Measurements from ENCODE around the gene BLM.
"Not testable (repeated sequence)": the region's sequence is repeated elsewhere in the genome, so short reads cannot be mapped to it uniquely, and the experiment has no call there.

The BLM gene

DNA sequence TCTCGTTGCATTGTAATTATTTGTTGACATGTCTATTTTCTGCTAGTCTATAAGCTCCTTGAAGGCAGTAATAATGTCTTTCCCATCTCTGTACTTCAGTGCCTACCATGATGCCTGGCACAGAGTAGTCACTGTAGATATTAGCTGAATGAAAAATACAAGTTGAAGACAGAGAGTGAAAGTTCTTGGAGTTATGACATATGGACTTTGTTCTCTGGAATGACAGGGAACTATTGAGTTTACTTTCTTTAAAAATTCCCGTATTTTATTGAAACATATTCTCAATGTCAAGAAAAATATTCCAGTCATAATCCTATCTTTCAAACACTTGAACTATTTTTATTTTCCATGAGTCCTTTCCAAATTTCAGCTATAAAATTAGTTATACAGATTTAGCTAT is 3.0 kb downstream of the BLM start:
- H3K4me3 ChIP-seq (ENCODE audit: low read depth, low read length), result peak overlapping the region; percentile 19
- no peak for DNase-seq (ENCODE audit: low read depth)
- no peak for TF ChIP-seq MAX (IDR thresholded peaks at IDR 0.05; ENCODE audit: low read depth, low read length)
- no peak for TF ChIP-seq POLR2A (IDR thresholded peaks at IDR 0.05; ENCODE audit: extremely low read depth, insufficient read length)
- TF ChIP-seq MYC (IDR thresholded peaks at IDR 0.05; ENCODE audit: low read depth, low read length), result no peak
- no peak for TF ChIP-seq CTCF (IDR thresholded peaks at IDR 0.05; ENCODE audit: low read depth, low read length)

DNA sequence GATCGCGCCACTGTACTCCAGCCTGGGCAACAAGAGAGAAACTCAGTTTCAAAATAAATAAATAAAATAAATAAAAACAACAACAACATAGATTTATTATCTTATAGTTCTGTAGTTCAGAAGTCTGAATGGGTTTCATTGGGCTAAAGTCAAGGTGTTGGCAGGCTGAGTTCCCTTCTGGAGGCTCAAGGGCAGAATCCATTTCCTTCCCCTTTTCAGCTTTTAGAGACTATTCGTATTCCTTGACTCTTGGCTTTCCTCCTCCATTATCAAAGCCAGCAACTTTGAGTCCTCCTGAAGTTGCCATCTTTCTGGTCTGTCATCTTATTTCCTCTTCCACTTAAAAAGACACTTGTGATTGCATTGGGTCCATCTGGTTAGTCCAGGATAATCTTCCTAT is 12.1 kb downstream of the BLM start:
- peak; percentile 46 for DNase-seq (ENCODE audit: low read depth)
- no peak for TF ChIP-seq POLR2A (IDR thresholded peaks at IDR 0.05; ENCODE audit: extremely low read depth, insufficient read length)
- no peak for TF ChIP-seq MAX (IDR thresholded peaks at IDR 0.05; ENCODE audit: low read depth, low read length)
- no peak for TF ChIP-seq MYC (IDR thresholded peaks at IDR 0.05; ENCODE audit: low read depth, low read length)
- TF ChIP-seq CTCF (IDR thresholded peaks at IDR 0.05; ENCODE audit: low read depth, low read length), result no peak
- no peak overlapping the region for H3K4me3 ChIP-seq (ENCODE audit: low read depth, low read length)

GRCh38 chr15:90730290-90730689 is 13.1 kb downstream of the BLM start:
- TF ChIP-seq MAX (IDR thresholded peaks at IDR 0.05; ENCODE audit: low read depth, low read length), result no peak
- TF ChIP-seq POLR2A (IDR thresholded peaks at IDR 0.05; ENCODE audit: extremely low read depth, insufficient read length), result no peak
- no peak for TF ChIP-seq CTCF (IDR thresholded peaks at IDR 0.05; ENCODE audit: low read depth, low read length)
- no peak for TF ChIP-seq MYC (IDR thresholded peaks at IDR 0.05; ENCODE audit: low read depth, low read length)
- no peak for DNase-seq (ENCODE audit: low read depth)
- no peak overlapping the region for H3K4me3 ChIP-seq (ENCODE audit: low read depth, low read length)

GRCh38 chr15:90735923-90736322 is 18.8 kb downstream of the BLM start:
- peak; percentile 21 for DNase-seq (ENCODE audit: low read depth)
- no peak for TF ChIP-seq MYC (IDR thresholded peaks at IDR 0.05; ENCODE audit: low read depth, low read length)
- no peak for TF ChIP-seq POLR2A (IDR thresholded peaks at IDR 0.05; ENCODE audit: extremely low read depth, insufficient read length)
- TF ChIP-seq CTCF (IDR thresholded peaks at IDR 0.05; ENCODE audit: low read depth, low read length), result no peak
- TF ChIP-seq MAX (IDR thresholded peaks at IDR 0.05; ENCODE audit: low read depth, low read length), result no peak

GRCh38 chr15:90740545-90740944 is 23.4 kb downstream of the BLM start:
- not testable (repeated sequence) for H3K4me3 ChIP-seq (ENCODE audit: low read depth, low read length)
- DNase-seq (ENCODE audit: low read depth), result peak; percentile 30

More at GRCh38 chr15:90735923-90736322, 18.8 kb downstream of the BLM start:
- H3K4me3 ChIP-seq (ENCODE audit: low read depth, low read length), result no peak overlapping the region

DNA sequence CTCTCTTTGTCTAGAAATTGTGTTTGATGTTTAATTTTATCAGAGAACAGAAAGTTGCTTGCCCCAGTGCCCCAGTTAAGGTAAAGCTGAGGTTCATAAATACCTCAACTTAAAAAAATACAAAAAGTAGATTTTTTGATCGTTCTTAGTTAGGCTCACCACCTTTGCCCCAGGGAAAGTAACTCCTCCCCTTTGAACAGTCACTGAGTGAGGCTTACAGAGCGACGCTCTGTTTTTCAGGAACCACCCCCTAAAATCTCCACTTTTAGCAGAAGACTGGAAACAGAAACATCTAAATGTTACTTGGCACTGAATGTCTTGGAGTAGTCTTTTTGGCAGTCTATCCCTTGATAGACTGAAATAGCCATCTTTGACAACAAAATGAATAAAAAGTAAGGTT is 24.9 kb downstream of the BLM start:
- no peak overlapping the region for H3K4me3 ChIP-seq (ENCODE audit: low read depth, low read length)
- TF ChIP-seq MAX (IDR thresholded peaks at IDR 0.05; ENCODE audit: low read depth, low read length) (no peak), MYC (IDR thresholded peaks at IDR 0.05; ENCODE audit: low read depth, low read length) (no peak), POLR2A (IDR thresholded peaks at IDR 0.05; ENCODE audit: extremely low read depth, insufficient read length) (no peak)
- no peak for DNase-seq (ENCODE audit: low read depth)

DNA sequence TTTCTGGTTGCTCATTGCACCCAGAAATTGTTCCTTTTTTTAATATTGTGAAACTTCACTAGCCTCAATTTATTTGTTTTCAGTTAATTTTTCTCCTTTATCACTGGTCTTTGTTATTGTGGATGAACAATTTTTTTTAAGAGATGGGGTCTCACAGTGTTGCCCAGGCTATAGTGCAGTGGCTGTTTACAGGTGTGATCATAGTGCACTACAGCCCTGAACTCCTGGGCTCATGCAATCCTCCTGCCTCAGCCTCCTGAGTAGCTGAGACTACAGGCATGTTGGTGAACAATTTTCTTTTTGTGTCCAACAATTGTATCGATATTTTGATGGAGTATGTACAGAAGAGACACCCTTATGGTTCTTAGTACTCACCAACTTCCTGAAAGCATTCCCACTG is 26.3 kb downstream of the BLM start:
- no peak overlapping the region for H3K4me3 ChIP-seq (ENCODE audit: low read depth, low read length)
- DNase-seq (ENCODE audit: low read depth), result no peak
- TF ChIP-seq MYC (IDR thresholded peaks at IDR 0.05; ENCODE audit: low read depth, low read length) (no peak), CTCF (IDR thresholded peaks at IDR 0.05; ENCODE audit: low read depth, low read length) (no peak), POLR2A (IDR thresholded peaks at IDR 0.05; ENCODE audit: extremely low read depth, insufficient read length) (no peak), MAX (IDR thresholded peaks at IDR 0.05; ENCODE audit: low read depth, low read length) (no peak)

Data from NB4 (cell line).